Endothelial cell of umbilical vein (primary cell): ENCODE results near the gene RTN4RL1. TPM values are rescaled to one million over a fixed set of nuclear protein-coding genes. Genes with fewer than 3 reads are reported as not detected.

ENCODE experiments used
- BruUV-seq: library from RNA; stranded (reverse); fragments of 400-500 nt; replicated peaks from 2 replicates; lab custom pipeline; 2021; lab: Mats Ljungman, UMichigan
- CTCF ChIA-PET: fragments of 300-600, 350-600 bp; sonication (Branson Sonifier 250); formaldehyde crosslinking; loops from one replicate; lab custom pipeline; 2021; ENCODE audit warnings: antibody characterized with exemption, inconsistent platforms; lab: Charles Lee
- POLR2A ChIA-PET: fragments of 300-600, 350-600 bp; sonication (Branson Sonifier 250); formaldehyde crosslinking; loops from one replicate; lab custom pipeline; 2021; ENCODE audit warnings: antibody characterized with exemption, inconsistent platforms; lab: Charles Lee
- DNase-seq: peaks from one replicate; pipeline ENCODE4 v3.0.0-alpha.2; 2011; ENCODE audit warnings: low read depth, low spot score
- FAIRE-seq: peaks from 2 replicates; lab custom pipeline; 2011; peaks lifted over from hg19 to GRCh38; lab: Jason Lieb, UNC
- H2AFZ ChIP-seq: 2 replicates; pipeline ENCODE4 v1.6.0; 2012; ENCODE audit warnings: low read depth, low read length, control low read depth, inconsistent platforms
- H3K27ac ChIP-seq: 2 replicates; pipeline ENCODE4 v1.5.1; 2011; ENCODE audit warnings: low read depth, mild to moderate bottlenecking, control low read depth, low read length, moderate library complexity; ENCODE audit not compliant: insufficient read depth
- H3K27me3 ChIP-seq, 2 experiments: 2 replicates each; pipeline versions ENCODE4 v1.6.0 to v1.6.1; 2011; ENCODE audit warnings: low read length in 2 of 2, mixed read lengths in 1 of 2; ENCODE audit not compliant: control insufficient read depth in 2 of 2, insufficient read depth in 2 of 2
- H3K36me3 ChIP-seq, 2 experiments: 2 replicates in 1 of 2; 3 replicates in 1 of 2; pipeline ENCODE4 v1.5.1; 2011; ENCODE audit warnings: low read length in 2 of 2, mild to moderate bottlenecking in 1 of 2, moderate library complexity in 1 of 2; ENCODE audit not compliant: control insufficient read depth in 2 of 2, insufficient read depth in 2 of 2; ENCODE audit errors: extremely low read depth in 1 of 2
- H3K4me1 ChIP-seq: 3 replicates; pipeline ENCODE4 v1.5.1; 2011; ENCODE audit warnings: mild to moderate bottlenecking, low read length; ENCODE audit not compliant: control insufficient read depth, insufficient read depth; ENCODE audit errors: extremely low read depth
- H3K4me2 ChIP-seq: 2 replicates; pipeline ENCODE4 v1.6.1; 2011; ENCODE audit warnings: low read length, control low read depth, mixed read lengths; ENCODE audit not compliant: insufficient read depth
- H3K4me3 ChIP-seq, 3 experiments: fragments of 200-600 bp in 1 of 3; sonication (generic), shearing (Covaris generic) in 1 of 3; replicated peaks in 1 of 3; 2 replicates each; pipeline ENCODE4 v1.5.1; 2011 to 2016; ENCODE audit warnings: control low read depth in 3 of 3, low read length in 3 of 3, mild to moderate bottlenecking in 2 of 3, inconsistent platforms in 1 of 3, low read depth in 1 of 3, moderate library complexity in 1 of 3; ENCODE audit not compliant: insufficient read depth in 1 of 3
- H3K79me2 ChIP-seq: 2 replicates; pipeline ENCODE4 v1.6.0; 2012; ENCODE audit warnings: low read length, inconsistent platforms; ENCODE audit not compliant: control insufficient read depth, insufficient read depth
- H3K9ac ChIP-seq: replicated peaks from 2 replicates; pipeline ENCODE3; 2011; ENCODE audit warnings: low read length, control low read depth; ENCODE audit not compliant: insufficient read depth; ENCODE audit errors: extremely low read depth
- H3K9me1 ChIP-seq: replicated peaks from 3 replicates; pipeline ENCODE4 v1.6.0; 2011; ENCODE audit warnings: mild to moderate bottlenecking, low read length; ENCODE audit not compliant: control insufficient read depth, insufficient read depth; ENCODE audit errors: extremely low read depth
- H3K9me3 ChIP-seq: replicated peaks from 2 replicates; pipeline ENCODE4 v1.5.1; 2012; ENCODE audit warnings: low read length, inconsistent platforms; ENCODE audit not compliant: control insufficient read depth, insufficient read depth
- H4K20me1 ChIP-seq: replicated peaks from 2 replicates; pipeline ENCODE3; 2011; ENCODE audit warnings: mild to moderate bottlenecking, low read length; ENCODE audit not compliant: control insufficient read depth, insufficient read depth; ENCODE audit errors: extremely low read depth
- CTCF ChIP-seq, 2 donors: IDR thresholded peaks; 1 replicate in 1 of 2; 2 replicates in 1 of 2; pipeline ENCODE4 v1.5.1; 2011; ENCODE audit warnings: low read length in 2 of 2, mild to moderate bottlenecking in 2 of 2, moderate library complexity in 2 of 2, control low read depth in 1 of 2, inconsistent platforms in 1 of 2, low read depth in 1 of 2; ENCODE audit not compliant: insufficient read depth in 1 of 2; ENCODE audit errors: extremely low read depth in 1 of 2
- EZH2 ChIP-seq: IDR thresholded peaks from 2 replicates; pipeline ENCODE4 v1.6.1; 2012; ENCODE audit warnings: borderline replicate concordance, low read depth, mild to moderate bottlenecking, moderate library complexity, low read length, inconsistent platforms; ENCODE audit not compliant: severe bottlenecking
- FOS ChIP-seq: IDR thresholded peaks from 2 replicates; pipeline ENCODE4 v1.6.1; 2011; ENCODE audit warnings: mild to moderate bottlenecking, low read length, moderate library complexity, borderline replicate concordance; ENCODE audit not compliant: insufficient read depth
- GATA2 ChIP-seq: IDR thresholded peaks from 2 replicates; pipeline ENCODE4 v1.7.0; 2011; ENCODE audit warnings: low read depth, mild to moderate bottlenecking, moderate library complexity, mixed read lengths, low read length; ENCODE audit not compliant: insufficient read length, insufficient read depth
- JUN ChIP-seq: IDR thresholded peaks from 2 replicates; pipeline ENCODE4 v1.6.1; 2011; ENCODE audit warnings: borderline replicate concordance, low read depth; ENCODE audit not compliant: insufficient read length, insufficient read depth
- MAX ChIP-seq: IDR thresholded peaks from 2 replicates; pipeline ENCODE4 v1.6.1; 2011; ENCODE audit not compliant: insufficient read depth, insufficient read length
- MYC ChIP-seq: IDR thresholded peaks from one replicate; pipeline ENCODE4 v1.6.1; 2011; ENCODE audit warnings: mild to moderate bottlenecking, low read depth, low read length
- POLR2A ChIP-seq: IDR thresholded peaks from 2 replicates; pipeline ENCODE4 v1.6.1; 2012; ENCODE audit warnings: low read depth, mild to moderate bottlenecking, control low read depth, low read length
- POLR2AphosphoS5 ChIP-seq: IDR thresholded peaks from 2 replicates; pipeline ENCODE4 v1.6.1; 2012; ENCODE audit warnings: low read depth, mild to moderate bottlenecking, control low read depth, low read length, moderate library complexity; ENCODE audit not compliant: insufficient read depth
- dilution Hi-C: fragments of 300-500 bp; cut with MboI; formaldehyde crosslinking; loops from one replicate; pipeline ENCODE4 v1.15.0; 2019; ENCODE audit warnings: low sequenced_read_pairs; ENCODE audit not compliant: extremely low pct_ligation_motif_present
- intact Hi-C: fragments of 100-400 bp; cut with micrococcal nuclease; formaldehyde crosslinking; loops from one replicate; pipeline ENCODE4 v1.10.0; 2022
- polyA plus RNA-seq, 4 experiments: library from polyadenylated mRNA; depleted of rRNA in 3 of 4; stranded (reverse) in 3 of 4; unstranded in 1 of 4; fragments of >200 nt; gene quantifications; 2 replicates each; pipeline versions ENCODE4 v1.2.1 to v1.2.3, GENCODE V29; 2011 to 2012; ENCODE audit warnings: missing spikeins in 1 of 4
- total RNA-seq: library from RNA; stranded (reverse); gene quantifications from 2 replicates; pipeline ENCODE4 v1.2.3, GENCODE V29; 2021

Gene RTN4RL1
- total and polyA plus RNA-seq, 2 donors (not counting 3 experiments of a cell fraction or from before 2014, with no cell fraction given), result 0.04 TPM; not detected in 1

GRCh38 chr17:2060385-2060658 lies 35.2 kb upstream of the RTN4RL1 start:
- no TSS peak for BruUV-seq
- intact Hi-C loops, result no loop called here
- CTCF ChIA-PET, result interaction anchor here (1.5 to 17.2 kb wide), 2 partner anchors 31 to 185 kb away, joined by 3 to 455 read pairs; no protein-coding TSS in a partner anchor
- POLR2A ChIA-PET, result no interaction called here
- no peak for FAIRE-seq
- peaks cover 3 to 13% of the 10 kb centered on the region in 2 experiments for H3K36me3 ChIP-seq
- no peak overlapping the region for H2AFZ ChIP-seq
- no peak overlapping the region for H3K4me2 ChIP-seq
- H3K9me1 ChIP-seq, result no peaks in the 10 kb centered on the region
- peaks cover 27% of the 10 kb centered on the region for H3K79me2 ChIP-seq
- no peaks in the 10 kb centered on the region for H4K20me1 ChIP-seq
- no peak for DNase-seq
- dilution Hi-C loops, result no loop called here
- H3K27ac ChIP-seq, result no peak overlapping the region
- TF ChIP-seq EZH2 (no peak), MYC (no peak), JUN (no peak), CTCF (IDR thresholded peaks at IDR 0.05; ENCODE audit: extremely low read depth in 1 of 2, insufficient read depth in 1 of 2, low read depth in 1 of 2, low read length in 2 of 2) (no peak), POLR2A (no peak), MAX (no peak), POLR2AphosphoS5 (no peak), FOS (no peak), GATA2 (no peak)
- H3K4me3 ChIP-seq, result no peak overlapping the region
- no peaks in the 10 kb centered on the region for H3K27me3 ChIP-seq
- peaks cover 21% of the 10 kb centered on the region for H3K4me1 ChIP-seq
- no peaks in the 10 kb centered on the region for H3K9me3 ChIP-seq
- no peak overlapping the region for H3K9ac ChIP-seq
